AG04449 (cell line): Measurements from ENCODE around the gene CRNN.

ENCODE experiments used
- CTCF ChIA-PET: fragments of 350-600 bp; formaldehyde crosslinking; extraction: SDS; loops from one replicate; lab custom pipeline; 2021; ENCODE audit warnings: antibody characterized with exemption; lab: Yijun Ruan, JAX
- POLR2A ChIA-PET: fragments of 400-600, 350-600 bp; formaldehyde crosslinking; extraction: SDS; loops from one replicate; lab custom pipeline; 2020; ENCODE audit warnings: antibody characterized with exemption, inconsistent platforms; lab: Yijun Ruan, JAX
- DNase-seq: peaks from one replicate; pipeline ENCODE4 v3.0.0-alpha.2; 2010; ENCODE audit warnings: low read depth, low spot score
- H3K4me3 ChIP-seq: 2 replicates; pipeline ENCODE4 v1.5.1; 2011; ENCODE audit warnings: low read depth, mild to moderate bottlenecking, control low read depth, low read length
- TF ChIP-seq, protein P1 (sequence below): IDR thresholded peaks from one replicate; pipeline ENCODE4 v1.5.1; 2011; ENCODE audit warnings: mild to moderate bottlenecking, moderate library complexity, low read length, control low read depth, inconsistent platforms; ENCODE audit not compliant: insufficient read depth; ENCODE audit errors: missing control alignments

The CRNN gene

DNA sequence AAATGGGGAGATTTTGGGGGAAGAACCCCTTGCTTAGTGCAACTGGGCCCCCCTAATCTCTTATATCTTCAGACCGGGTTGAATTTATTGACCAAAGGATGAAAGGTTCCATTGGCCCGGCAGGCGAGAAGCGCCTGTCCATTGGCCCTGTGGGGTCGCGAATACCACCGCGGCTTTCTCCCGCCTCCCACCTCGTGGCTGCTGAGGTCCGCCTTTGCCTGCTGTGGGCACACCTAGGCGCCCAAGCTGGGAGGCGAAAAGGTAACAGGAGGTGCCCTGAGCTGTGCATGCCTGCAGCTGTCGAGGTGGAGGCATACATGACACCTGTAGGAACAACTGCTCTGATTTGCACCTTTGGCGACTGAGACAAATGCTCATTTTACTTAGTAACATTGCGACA lies 33.1 kb downstream of the CRNN start:
- ChIA-PET CTCF (no interaction called here), POLR2A (no interaction called here)
- DNase-seq: no peak

DNA sequence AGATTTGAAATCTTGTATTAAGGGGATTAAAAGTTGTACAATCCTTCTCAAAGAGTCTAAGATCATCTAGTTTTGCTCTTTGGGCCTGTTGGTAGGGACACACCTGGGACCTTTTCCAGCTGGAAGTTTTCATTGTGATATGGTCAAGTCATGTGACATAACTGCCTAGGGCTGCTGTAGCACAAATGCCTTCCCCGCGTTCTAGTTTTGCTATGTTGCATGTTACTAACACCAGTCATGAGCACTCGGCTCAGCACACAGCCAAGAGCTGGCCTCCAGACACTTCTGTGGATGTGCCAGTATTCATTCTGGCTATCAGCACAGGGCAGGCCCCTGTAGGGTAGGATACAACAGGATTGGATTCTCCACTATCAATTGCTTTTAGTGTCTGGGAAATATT lies 39.6 kb downstream of the CRNN start:
- no peak for DNase-seq
- TF ChIP-seq, protein P1, sequence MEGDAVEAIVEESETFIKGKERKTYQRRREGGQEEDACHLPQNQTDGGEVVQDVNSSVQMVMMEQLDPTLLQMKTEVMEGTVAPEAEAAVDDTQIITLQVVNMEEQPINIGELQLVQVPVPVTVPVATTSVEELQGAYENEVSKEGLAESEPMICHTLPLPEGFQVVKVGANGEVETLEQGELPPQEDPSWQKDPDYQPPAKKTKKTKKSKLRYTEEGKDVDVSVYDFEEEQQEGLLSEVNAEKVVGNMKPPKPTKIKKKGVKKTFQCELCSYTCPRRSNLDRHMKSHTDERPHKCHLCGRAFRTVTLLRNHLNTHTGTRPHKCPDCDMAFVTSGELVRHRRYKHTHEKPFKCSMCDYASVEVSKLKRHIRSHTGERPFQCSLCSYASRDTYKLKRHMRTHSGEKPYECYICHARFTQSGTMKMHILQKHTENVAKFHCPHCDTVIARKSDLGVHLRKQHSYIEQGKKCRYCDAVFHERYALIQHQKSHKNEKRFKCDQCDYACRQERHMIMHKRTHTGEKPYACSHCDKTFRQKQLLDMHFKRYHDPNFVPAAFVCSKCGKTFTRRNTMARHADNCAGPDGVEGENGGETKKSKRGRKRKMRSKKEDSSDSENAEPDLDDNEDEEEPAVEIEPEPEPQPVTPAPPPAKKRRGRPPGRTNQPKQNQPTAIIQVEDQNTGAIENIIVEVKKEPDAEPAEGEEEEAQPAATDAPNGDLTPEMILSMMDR: no peak
- ChIA-PET CTCF (no interaction called here), POLR2A (no interaction called here)
- no peak overlapping the region for H3K4me3 ChIP-seq

More for the DNA sequence above, 33.1 kb downstream of the CRNN start:
- no peak overlapping the region for H3K4me3 ChIP-seq
- TF ChIP-seq, protein P1: no peak

DNA sequence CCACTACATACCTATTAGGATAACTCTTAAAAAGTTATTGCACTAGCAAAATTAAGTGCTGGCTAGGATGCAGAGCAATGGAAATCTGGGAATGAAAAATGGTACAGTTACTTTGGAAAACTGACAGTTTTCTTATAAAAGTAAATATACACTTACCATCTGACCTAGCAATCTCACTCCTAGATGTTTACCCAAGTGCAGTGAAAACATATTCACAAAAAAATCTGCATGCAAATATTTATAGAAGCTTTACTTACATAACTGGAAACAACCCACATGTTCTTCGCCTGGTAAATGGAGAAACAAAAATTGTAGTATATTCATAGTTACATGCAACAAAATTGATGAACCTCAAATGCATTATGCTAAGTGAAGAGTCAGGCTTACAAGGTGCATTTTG lies 41.4 kb downstream of the CRNN start:
- DNase-seq: no peak
- TF ChIP-seq, protein P1: no peak
- H3K4me3 ChIP-seq: no peak overlapping the region
- CTCF ChIA-PET: no interaction called here
- POLR2A ChIA-PET: no interaction called here

DNA sequence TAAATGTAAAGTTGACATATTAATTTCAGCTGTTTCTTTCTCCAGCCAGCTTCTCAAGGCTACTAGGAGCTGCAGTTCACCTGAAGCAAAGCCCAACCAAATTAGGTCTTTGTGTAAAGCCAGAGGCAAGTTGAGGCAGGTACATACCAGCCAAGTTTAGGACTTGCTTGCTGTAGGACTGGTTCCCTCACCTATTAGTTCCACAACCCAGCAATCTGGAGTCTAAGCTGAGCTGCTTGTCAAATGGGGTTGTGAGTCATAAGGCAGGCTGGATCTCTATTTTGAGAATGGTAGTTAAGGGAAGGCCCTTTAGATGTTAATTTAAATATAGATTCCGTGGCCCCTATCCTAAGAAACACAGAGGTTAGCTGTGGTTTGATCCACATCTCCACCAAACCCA lies 46.6 kb downstream of the CRNN start:
- TF ChIP-seq, protein P1: no peak
- no peak overlapping the region for H3K4me3 ChIP-seq
- ChIA-PET POLR2A (no interaction called here), CTCF (no interaction called here)
- DNase-seq: no peak

DNA sequence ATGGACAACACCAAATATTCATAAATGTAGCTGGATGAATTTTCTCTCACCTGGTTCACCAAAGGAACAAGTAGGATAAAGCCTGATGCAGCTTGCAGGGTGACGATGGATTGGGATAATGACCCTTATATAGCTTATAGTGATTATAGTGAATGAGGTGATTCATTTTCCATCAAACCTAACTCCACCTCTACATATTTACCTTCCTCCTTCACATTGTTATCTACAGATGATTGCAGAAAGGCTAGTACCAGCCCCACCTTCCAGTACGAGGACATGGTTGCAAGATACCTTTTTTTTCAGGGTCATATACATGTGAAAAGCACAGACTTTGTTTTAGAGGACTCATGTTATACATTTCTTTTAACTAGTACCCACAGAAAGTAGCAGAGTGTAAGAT lies 54.2 kb downstream of the CRNN start, which contains the start of gene FLG2:
FLG2 (minus strand) TSS at position 101 of the 400 bp plus-strand sequence. CDS start 1,122 bp downstream, outside the sequence.
- H3K4me3 ChIP-seq: no peak within 1 kb of the TSS
- CTCF ChIA-PET: interaction anchor here (1.0 kb wide), 1 partner anchor 18 kb away, joined by 3 read pairs; no protein-coding TSS in a partner anchor
- no peak for DNase-seq
- TF ChIP-seq, protein P1: no peak
- POLR2A ChIA-PET: no interaction called here
